ENCODE results near the gene DBX1.
A peak's percentile ranks its signal among the peaks of the same experiment; 100 is the strongest.

The DBX1 gene

DNA sequence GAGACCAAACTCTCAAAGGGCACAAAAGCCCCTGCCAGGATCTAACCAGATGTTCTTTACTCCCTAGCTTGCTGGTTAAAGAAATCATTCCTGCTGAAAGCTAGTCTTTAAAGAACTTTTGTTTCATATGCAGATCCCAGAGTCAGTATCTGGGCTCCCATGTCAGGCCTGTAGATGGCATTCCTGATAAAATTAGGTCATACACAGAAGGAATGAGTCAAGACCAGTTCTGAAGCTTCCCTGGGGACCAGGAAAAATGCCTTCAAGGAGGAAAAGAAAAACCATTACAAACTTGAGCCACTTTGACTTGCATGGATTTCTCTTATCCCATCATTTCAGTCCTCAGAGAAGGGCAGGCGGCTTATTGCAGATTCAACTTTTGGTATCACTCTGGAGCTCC, 5.9 kb downstream of the DBX1 start:
- TF ChIP-seq, protein P1, sequence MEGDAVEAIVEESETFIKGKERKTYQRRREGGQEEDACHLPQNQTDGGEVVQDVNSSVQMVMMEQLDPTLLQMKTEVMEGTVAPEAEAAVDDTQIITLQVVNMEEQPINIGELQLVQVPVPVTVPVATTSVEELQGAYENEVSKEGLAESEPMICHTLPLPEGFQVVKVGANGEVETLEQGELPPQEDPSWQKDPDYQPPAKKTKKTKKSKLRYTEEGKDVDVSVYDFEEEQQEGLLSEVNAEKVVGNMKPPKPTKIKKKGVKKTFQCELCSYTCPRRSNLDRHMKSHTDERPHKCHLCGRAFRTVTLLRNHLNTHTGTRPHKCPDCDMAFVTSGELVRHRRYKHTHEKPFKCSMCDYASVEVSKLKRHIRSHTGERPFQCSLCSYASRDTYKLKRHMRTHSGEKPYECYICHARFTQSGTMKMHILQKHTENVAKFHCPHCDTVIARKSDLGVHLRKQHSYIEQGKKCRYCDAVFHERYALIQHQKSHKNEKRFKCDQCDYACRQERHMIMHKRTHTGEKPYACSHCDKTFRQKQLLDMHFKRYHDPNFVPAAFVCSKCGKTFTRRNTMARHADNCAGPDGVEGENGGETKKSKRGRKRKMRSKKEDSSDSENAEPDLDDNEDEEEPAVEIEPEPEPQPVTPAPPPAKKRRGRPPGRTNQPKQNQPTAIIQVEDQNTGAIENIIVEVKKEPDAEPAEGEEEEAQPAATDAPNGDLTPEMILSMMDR (IDR thresholded peaks at IDR 0.05), result no peak
- TF ChIP-seq ZFX (IDR thresholded peaks at IDR 0.05; ENCODE audit: borderline replicate concordance), result no peak
- no peak overlapping the region for H3K27ac ChIP-seq

DNA sequence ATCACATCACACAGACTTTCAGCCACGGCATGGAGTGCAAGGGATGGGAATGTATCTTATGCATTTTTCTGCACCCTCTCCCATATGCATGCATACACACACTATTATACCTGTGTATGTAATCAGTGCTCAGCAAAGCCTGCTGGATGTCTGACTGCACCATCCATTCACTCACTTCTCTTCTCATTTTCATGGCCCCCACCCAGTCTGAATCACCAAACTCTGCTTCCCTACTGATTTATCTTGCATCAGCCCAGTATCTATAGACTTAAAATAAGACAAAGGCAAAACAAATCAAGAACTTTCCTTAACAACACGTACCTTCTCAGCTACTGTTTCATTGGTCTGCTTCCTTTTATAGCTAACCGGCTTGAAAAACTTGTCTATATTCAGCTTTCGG, 21.6 kb downstream of the DBX1 start:
- H3K27ac ChIP-seq, result no peak overlapping the region
- no peak for TF ChIP-seq ZFX (IDR thresholded peaks at IDR 0.05; ENCODE audit: borderline replicate concordance)
- TF ChIP-seq, protein P1 (IDR thresholded peaks at IDR 0.05), result no peak

DNA sequence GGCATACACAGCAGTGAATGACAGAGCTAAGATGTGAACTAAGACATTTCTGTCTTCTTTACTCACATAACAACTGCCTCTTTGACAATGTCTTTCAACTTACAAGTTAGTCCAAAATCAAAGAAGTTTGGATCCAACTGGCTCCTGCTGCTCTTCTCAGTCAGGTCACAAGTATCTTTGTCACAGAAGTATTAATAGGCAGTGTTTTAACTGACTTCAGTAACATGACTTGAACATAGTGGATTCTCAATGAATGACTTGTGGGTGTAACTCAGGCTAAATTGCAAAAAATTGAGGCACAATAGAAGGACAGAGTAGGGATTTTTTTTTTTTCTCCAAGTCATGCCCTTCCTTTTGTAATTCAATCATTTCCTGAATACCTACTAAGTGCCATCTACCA, 22.6 kb downstream of the DBX1 start:
- TF ChIP-seq, protein P1 (IDR thresholded peaks at IDR 0.05), result no peak
- no peak for TF ChIP-seq ZFX (IDR thresholded peaks at IDR 0.05; ENCODE audit: borderline replicate concordance)

DNA sequence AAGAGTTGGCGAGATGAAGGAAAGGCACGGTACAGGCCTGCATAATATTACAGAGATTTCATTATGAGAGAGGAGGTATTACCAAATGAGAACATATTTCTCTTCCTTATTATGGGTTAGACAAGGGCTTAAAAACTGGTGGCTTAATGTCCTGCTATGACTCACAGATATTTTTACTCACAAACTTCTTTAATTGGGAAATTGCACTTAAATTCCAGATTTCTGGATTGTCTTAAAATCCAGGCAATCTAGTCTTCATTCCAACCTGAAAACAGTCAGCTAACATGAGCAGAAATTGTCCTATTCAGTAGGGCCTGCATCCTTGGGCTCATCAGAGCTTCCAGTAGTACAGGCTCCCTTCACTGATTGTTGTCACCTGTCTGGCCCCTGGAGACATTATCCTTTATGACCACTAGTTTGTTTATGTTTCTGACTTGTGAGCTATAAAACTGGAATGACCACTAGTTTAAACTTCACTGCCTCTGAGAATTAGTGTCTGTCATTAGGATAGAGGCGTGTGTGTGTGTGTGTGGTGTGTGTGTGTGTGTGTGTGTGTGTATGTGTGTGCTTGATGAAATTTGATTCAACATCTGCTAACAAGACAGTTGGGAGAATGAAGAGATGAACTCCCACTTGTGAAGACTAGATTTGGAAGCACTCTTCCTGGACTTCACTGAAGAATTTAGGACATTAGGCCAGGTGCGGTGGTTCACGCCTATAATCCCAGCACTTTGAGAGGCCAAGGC, 25.1 kb downstream of the DBX1 start:
- TF ChIP-seq, protein P1 (IDR thresholded peaks at IDR 0.05), result no peak
- no peak for TF ChIP-seq ZFX (IDR thresholded peaks at IDR 0.05; ENCODE audit: borderline replicate concordance)
- H3K27ac ChIP-seq, result no peak overlapping the region

More for the DNA sequence above, 22.6 kb downstream of the DBX1 start:
- no peak overlapping the region for H3K27ac ChIP-seq

DNA sequence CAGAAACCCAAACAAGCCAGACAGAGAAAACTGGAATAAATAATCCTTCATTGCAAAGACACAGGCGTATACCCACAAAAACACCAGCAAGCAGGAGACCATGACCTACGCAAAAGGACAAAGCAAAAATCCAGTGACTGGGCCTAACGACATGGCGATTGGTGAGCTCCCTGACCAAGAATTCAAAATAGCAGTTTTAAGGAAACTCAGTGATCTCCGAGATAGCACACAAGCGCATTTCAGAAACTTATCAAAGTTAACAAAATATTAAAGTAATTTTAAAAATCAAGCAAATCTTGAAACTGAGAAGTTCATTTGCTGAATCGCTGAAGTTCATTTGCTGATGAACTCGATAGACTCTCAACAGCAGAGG, 27.6 kb downstream of the DBX1 start:
- no peak overlapping the region for H3K27ac ChIP-seq
- TF ChIP-seq ZFX (IDR thresholded peaks at IDR 0.05; ENCODE audit: borderline replicate concordance), result no peak
- TF ChIP-seq, protein P1 (IDR thresholded peaks at IDR 0.05), result peak; percentile 61

DNA sequence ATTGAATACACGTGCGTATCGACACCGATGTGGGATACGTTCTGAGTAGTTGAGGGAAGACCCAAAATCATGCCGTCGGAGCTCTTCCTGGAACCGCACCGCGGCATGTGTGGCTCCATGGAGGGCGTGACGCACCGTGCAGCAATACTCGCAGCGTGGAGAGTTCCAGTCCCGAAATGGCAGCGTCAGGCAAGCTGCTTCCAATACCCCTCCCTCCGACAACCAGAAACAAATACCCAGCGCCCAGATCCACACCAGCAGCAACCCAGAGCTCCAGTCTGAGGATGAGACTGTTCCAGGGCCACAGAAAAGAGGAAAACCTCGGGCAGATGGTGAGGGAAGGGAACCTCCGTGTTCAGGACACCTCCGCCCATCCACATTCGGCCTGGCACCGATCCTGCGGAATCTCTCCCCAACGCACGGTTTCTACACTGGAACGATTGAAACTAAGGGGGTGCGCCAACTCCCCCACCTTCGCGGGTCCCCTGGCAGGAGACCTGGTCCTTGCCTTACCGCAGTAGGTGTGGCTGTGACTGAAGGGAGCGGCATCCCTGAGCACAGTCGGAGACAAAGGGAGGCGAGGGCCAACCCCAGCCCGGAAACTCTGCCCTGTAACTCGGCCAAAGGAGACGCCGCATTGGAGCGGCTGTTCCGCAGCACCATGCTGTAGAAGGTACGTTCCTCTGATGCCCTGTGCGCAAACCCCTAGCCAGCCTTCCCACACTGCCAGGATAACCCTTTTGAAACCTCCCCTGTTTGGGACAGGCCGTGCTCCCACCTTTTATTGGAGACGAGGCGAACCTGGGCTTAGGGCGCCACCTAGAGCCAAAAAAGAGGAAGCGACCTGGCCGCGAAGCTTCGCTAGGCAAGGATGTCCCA, 28.2 kb downstream of the DBX1 start:
- H3K27ac ChIP-seq, result no peak overlapping the region
- TF ChIP-seq, protein P1 (IDR thresholded peaks at IDR 0.05), result peak; percentile 92
- TF ChIP-seq ZFX (IDR thresholded peaks at IDR 0.05; ENCODE audit: borderline replicate concordance), result no peak

DNA sequence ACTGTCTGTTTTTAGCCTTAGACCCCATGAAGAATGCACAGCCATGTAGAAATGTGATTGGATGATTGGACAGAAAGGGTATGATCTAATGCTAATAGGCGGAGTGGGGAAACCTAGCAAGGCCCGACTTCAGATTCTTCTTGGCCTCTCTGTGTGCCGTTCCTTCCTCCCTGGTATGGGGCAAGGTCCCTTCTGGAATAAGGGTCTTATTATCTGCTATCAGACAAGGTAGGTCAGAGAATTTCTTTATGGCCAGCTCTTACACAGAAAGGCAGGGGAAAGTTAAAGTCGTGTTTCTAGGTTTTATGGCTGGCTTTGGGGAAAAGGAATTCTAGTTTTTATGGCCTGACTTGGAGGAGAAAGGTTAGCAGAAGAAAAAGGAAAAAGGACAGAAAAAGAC, 30.6 kb downstream of the DBX1 start:
- TF ChIP-seq ZFX (IDR thresholded peaks at IDR 0.05; ENCODE audit: borderline replicate concordance), result no peak
- TF ChIP-seq, protein P1 (IDR thresholded peaks at IDR 0.05), result no peak
- H3K27ac ChIP-seq, result no peak overlapping the region
